ENCODE data around the gene SH3BP5L. TPM values are rescaled to one million over a fixed set of nuclear protein-coding genes. Genes with fewer than 3 reads are reported as not detected.

SH3BP5L gene
- total and polyA plus RNA-seq, 7 donors, result 13.7 to 23.5 (median 16.6) TPM

DNA sequence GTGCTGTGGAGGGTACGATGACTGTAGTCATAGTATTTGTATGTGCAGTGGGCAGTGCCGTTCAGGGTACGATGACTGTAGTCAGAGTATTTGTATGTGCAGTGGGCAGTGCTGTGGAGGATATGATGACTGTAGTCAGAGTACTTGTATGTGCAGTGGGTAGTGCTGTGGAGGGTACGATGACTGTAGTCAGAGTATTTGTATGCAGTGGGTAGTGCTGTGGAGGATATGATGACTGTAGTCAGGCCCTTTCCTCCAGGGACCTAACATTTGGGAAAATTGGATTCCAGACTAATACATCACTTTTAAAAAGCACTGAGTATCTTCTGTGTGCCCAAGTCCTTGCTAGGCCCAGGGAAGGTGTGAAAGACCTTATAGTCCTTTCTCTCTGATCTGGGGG, 15.2 kb upstream of the SH3BP5L start:
- H3K27ac ChIP-seq, result peak overlapping the region in 2 of 4 donors; percentile 62 to 71
- H3K4me3 ChIP-seq, result no peak overlapping the region
- TF ChIP-seq, protein P1, sequence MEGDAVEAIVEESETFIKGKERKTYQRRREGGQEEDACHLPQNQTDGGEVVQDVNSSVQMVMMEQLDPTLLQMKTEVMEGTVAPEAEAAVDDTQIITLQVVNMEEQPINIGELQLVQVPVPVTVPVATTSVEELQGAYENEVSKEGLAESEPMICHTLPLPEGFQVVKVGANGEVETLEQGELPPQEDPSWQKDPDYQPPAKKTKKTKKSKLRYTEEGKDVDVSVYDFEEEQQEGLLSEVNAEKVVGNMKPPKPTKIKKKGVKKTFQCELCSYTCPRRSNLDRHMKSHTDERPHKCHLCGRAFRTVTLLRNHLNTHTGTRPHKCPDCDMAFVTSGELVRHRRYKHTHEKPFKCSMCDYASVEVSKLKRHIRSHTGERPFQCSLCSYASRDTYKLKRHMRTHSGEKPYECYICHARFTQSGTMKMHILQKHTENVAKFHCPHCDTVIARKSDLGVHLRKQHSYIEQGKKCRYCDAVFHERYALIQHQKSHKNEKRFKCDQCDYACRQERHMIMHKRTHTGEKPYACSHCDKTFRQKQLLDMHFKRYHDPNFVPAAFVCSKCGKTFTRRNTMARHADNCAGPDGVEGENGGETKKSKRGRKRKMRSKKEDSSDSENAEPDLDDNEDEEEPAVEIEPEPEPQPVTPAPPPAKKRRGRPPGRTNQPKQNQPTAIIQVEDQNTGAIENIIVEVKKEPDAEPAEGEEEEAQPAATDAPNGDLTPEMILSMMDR (IDR thresholded peaks at IDR 0.05), result no peak
- TF ChIP-seq EP300 (IDR thresholded peaks at IDR 0.05), result no peak
- no peak for TF ChIP-seq POLR2A (IDR thresholded peaks at IDR 0.05)
- no peak for TF ChIP-seq POLR2AphosphoS5 (IDR thresholded peaks at IDR 0.05)
- no peaks in the 10 kb centered on the region for H3K9me3 ChIP-seq
- WGBS, 2 donors, result 94 to 96% methylated on average over 4 of the region's 4 CpGs
- DNase-seq, result no peak
- H3K36me3 ChIP-seq, result peaks cover under 1 to 17% (median 14%) of the 10 kb centered on the region in 4 donors
- intact Hi-C loops (cut with DNase I), result no loop called here
- H3K4me1 ChIP-seq, result peaks cover 0 to 48% (median 46%) of the 10 kb centered on the region in 4 donors
- no peaks in the 10 kb centered on the region for H3K27me3 ChIP-seq

DNA sequence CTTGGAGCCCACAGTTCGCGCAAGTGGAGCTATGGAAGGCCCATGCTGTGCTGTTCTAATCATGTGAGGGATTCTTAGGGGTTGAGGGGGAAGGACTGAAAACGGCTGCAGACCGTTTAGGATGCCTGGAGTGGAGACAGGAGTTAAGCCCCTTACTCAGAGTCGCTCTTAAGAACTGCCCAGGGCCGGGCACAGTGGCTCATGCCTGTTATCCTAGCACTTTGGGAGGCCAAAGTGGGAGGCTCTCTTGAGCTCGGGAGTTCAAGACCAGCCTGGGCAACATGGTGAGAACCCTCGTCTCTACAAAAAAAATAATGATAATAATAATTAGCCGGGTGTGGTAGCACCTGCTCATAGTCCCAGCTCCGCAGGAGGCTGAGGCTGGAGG, 13.4 kb upstream of the SH3BP5L start:
- Histone ChIP-seq H3K27me3 (no peaks in the 10 kb centered on the region), H3K4me1 (peaks cover 0 to 48% (median 46%) of the 10 kb centered on the region in 4 donors), H3K4me3 (peak overlapping the region; percentile 87 to 96 (median 93)), H3K27ac (peak overlapping the region; percentile 99 to 100 (median 100)), H3K9me3 (no peaks in the 10 kb centered on the region), H3K36me3 (no peaks in the 10 kb centered on the region)
- TF ChIP-seq, protein P1 (IDR thresholded peaks at IDR 0.05), result no peak
- TF ChIP-seq POLR2AphosphoS5 (IDR thresholded peaks at IDR 0.05) (no peak), EP300 (IDR thresholded peaks at IDR 0.05) (no peak), POLR2A (IDR thresholded peaks at IDR 0.05) (no peak)
- WGBS, 2 donors, result 3 to 14% methylated on average over 10 of the region's 10 CpGs
- intact Hi-C loops (cut with DNase I), result loop anchor here (1.0 to 2.0 kb wide), 2 partner anchors 19 to 68 kb away; partner anchors contain the start of gene PGBD2
- DNase-seq, result no peak

DNA sequence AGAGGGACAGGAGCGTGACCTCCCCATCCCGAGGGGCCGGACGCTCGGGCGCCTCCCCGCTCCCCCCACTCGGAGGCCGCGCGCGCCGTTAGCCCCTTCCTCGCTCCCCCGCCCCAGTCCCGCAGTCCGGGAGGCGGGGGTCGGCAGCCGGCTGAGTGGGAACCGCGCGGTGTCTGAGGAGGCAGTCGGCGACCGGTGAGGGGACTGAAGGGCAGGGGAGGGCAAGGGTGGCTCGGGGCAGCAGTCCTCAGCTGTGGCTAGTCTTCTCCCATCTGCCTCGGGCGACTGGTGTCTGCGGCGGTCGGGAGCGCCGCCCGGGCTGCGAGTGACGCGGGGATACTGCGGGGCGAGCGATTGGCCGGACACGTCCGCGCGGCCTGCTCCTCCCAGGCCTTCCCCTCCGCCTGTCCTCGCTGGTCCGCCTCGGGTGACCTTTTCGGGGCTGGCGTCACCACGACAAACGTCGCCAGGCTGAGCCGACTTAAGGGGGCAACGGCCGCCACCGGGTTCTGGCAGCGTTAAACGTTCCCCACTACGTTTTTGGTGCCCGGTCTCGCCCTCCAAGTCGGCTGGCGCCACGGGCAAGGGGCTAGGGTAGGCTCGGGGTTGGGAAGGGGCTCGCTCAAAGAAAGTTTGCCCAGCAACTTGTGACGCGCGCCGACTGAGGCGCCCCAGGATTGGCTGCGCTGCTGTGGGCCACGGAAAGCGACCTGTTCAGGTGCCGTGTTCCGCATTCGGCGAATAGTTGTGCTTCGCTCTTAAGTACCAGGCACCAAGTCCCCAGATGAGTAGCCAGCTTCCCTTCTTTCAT, 12.8 kb upstream of the SH3BP5L start:
- Histone ChIP-seq H3K4me1 (peaks cover 0 to 48% (median 46%) of the 10 kb centered on the region in 4 donors), H3K27ac (peak overlapping the region; percentile 99 to 100 (median 100)), H3K4me3 (peak overlapping the region; percentile 87 to 96 (median 93)), H3K36me3 (no peaks in the 10 kb centered on the region), H3K27me3 (no peaks in the 10 kb centered on the region), H3K9me3 (no peaks in the 10 kb centered on the region)
- 0% methylated on average over 82 of the region's 82 CpGs for WGBS, 2 donors
- intact Hi-C loops (cut with DNase I), result loop anchor here (1.0 to 2.0 kb wide), 3 partner anchors 20 to 68 kb away; partner anchors contain the start of gene PGBD2
- TF ChIP-seq POLR2AphosphoS5 (IDR thresholded peaks at IDR 0.05) (peak; percentile 23 to 95 (median 78)), POLR2A (IDR thresholded peaks at IDR 0.05) (peak; percentile 66 to 80), EP300 (IDR thresholded peaks at IDR 0.05) (no peak)
- peak; percentile 97 for DNase-seq

DNA sequence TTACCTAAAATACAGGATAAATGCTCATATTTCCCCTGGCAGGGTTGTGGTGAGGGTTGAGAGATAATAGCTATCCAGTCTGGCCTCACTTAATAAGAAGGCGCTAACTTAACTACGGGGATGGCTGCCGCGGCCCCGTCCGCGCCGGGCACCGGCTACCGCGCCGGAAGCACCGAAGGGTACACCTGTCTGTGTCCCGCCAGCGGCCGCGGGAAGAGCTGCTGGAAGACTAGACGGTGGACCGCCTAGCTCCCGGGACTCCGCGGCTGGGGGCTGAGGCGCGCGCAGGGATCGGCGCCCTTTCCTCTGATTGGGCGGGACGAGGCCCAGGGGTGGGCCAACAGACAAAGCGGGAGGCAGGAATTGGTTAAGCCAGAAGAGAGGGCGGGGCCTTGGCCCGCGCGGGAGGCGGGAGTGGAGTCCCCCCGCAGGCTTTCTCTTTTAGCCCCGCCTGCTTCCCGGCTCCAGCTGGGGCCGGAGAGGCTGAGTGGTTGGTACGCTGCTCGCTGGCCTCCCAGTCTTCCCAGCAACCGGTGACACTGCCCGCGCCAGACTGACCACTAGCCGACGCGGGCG, 12.2 kb upstream of the SH3BP5L start, which contains the start of gene ZNF672:
Gene ZNF672 (plus strand): TSS at position 444 of the 576 bp plus-strand sequence. CDS start 9,051 bp downstream, outside the sequence.
- Histone ChIP-seq H3K4me1 (peaks cover 0 to 46% (median 44%) of the 10 kb centered on the region in 4 donors), H3K36me3 (no peaks in the 10 kb centered on the region)
- intact Hi-C loops (cut with DNase I), result loop anchor here (1.0 to 2.0 kb wide), 2 partner anchors 35 to 69 kb away; partner anchors contain the start of gene PGBD2

More for the DNA sequence above, 12.2 kb upstream of the SH3BP5L start, which contains the start of gene ZNF672:
- DNase-seq, result peak; percentile 100
- no peaks in the 10 kb centered on the region for H3K9me3 ChIP-seq
- no peaks in the 10 kb centered on the region for H3K27me3 ChIP-seq
- TF ChIP-seq POLR2AphosphoS5 (IDR thresholded peaks at IDR 0.05) (peak; percentile 84 to 94 (median 91)), POLR2A (IDR thresholded peaks at IDR 0.05) (peak in 1 of 2 donors; percentile 71), EP300 (IDR thresholded peaks at IDR 0.05) (no peak)
- TF ChIP-seq, protein P1 (IDR thresholded peaks at IDR 0.05), result no peak
- H3K27ac ChIP-seq, result peak within 1 kb of the TSS; percentile 99 to 100 (median 100)
- peak within 1 kb of the TSS; percentile 87 to 96 (median 93) for H3K4me3 ChIP-seq
- 0% methylated on average over 48 of the region's 48 CpGs for WGBS, 2 donors
